Tibial nerve (tissue), 4 donors: Measurements from ENCODE around the gene YY1.
"Not testable (repeated sequence)": the region's sequence is repeated elsewhere in the genome, so short reads cannot be mapped to it uniquely, and the experiment has no call there.

Experiments
- CTCF ChIP-seq, 5 experiments: fragments of 200-600 bp in 3 of 5; fragments of 450-650 bp in 2 of 5; sonication (generic) in 3 of 5; IDR thresholded peaks; one replicate each; pipeline ENCODE4 v1.5.1; 2016 to 2019; ENCODE audit warnings: antibody characterized with exemption in 5 of 5, mild to moderate bottlenecking in 3 of 5, moderate library complexity in 2 of 5
- EP300 ChIP-seq, 2 donors: sonication (generic); formaldehyde crosslinking; IDR thresholded peaks; one replicate each; pipeline ENCODE4 v1.6.1; 2017; ENCODE audit warnings: antibody characterized with exemption in 2 of 2, mild to moderate bottlenecking in 1 of 2
- POLR2A ChIP-seq, 2 donors: fragments of 450-650 bp; IDR thresholded peaks; one replicate each; pipeline ENCODE4 v1.6.1; 2017; ENCODE audit warnings: antibody characterized with exemption in 2 of 2, mild to moderate bottlenecking in 2 of 2, moderate library complexity in 2 of 2

- TF ChIP-seq CTCF, POLR2A, EP300 (IDR thresholded peaks at IDR 0.05): not testable (repeated sequence)
Measured at GRCh38 chr14:100236271-100236818, 2.6 kb upstream of the YY1 start.
